Measurements from ENCODE around the gene MARCHF10. TPM values are rescaled to one million over a fixed set of nuclear protein-coding genes. Genes with fewer than 3 reads are reported as not detected.

The MARCHF10 gene
- total and polyA plus RNA-seq, 9 of the 15 experiments (the other 6 are each of a cell fraction or from before 2014, with no cell fraction given), result not detected

- TF ChIP-seq ZNF318 (IDR thresholded peaks at IDR 0.05; ENCODE audit: borderline replicate concordance in 1 of 2, low read depth in 1 of 2), result no peak
- TF ChIP-seq ETS1 (conservative IDR thresholded peaks at IDR 0.05; ENCODE audit: control insufficient read depth, low read depth, low read length), result no peak
- TF ChIP-seq TAL1 (IDR thresholded peaks at IDR 0.05), result no peak
- no peak for TF ChIP-seq MTF1 (CRISPR knock-in tag; IDR thresholded peaks at IDR 0.05; ENCODE audit: borderline replicate concordance)
- no peak for TF ChIP-seq CREB3 (tag; conservative IDR thresholded peaks at IDR 0.05; ENCODE audit: low read depth)
- TF ChIP-seq GABPA (tag; conservative IDR thresholded peaks at IDR 0.05; ENCODE audit: low read depth), result no peak
Measured at GRCh38 chr17:62672957-62673356, 135.2 kb downstream of the MARCHF10 start (continued).

Measured in K562 (cell line).